Activated B cell treated with CpG ODN at 0.5 μM for 24 hours (primary cell): ENCODE data around the gene EHMT1. TPM values are rescaled to one million over a fixed set of nuclear protein-coding genes. Genes with fewer than 3 reads are reported as not detected.
"Not testable (repeated sequence)": the region's sequence is repeated elsewhere in the genome, so short reads cannot be mapped to it uniquely, and the experiment has no call there.

ENCODE experiments used
- ATAC-seq: fragments of 200-7000 bp; cut with Tn5 transposase; one replicate; pipeline ENCODE4 v1.10.0; 2021; ENCODE audit warnings: low read depth, mild to moderate bottlenecking, moderate library complexity
- CTCF ChIA-PET: fragments of 350-600 bp; sonication (Branson Sonifier 250); formaldehyde crosslinking; loops from one replicate; lab custom pipeline; 2021; ENCODE audit warnings: antibody characterized with exemption; lab: Charles Lee
- POLR2A ChIA-PET: fragments of 350-600 bp; sonication (Branson Sonifier 250); formaldehyde crosslinking; loops from one replicate; lab custom pipeline; 2021; ENCODE audit warnings: antibody characterized with exemption; lab: Charles Lee
- DNase-seq: peaks from one replicate; pipeline ENCODE4 v3.0.0; 2022
- H3K27ac Mint-ChIP-seq: one replicate; pipeline ENCODE4 v1.8.0; 2020; ENCODE audit warnings: mixed read lengths
- H3K27me3 Mint-ChIP-seq: one replicate; pipeline ENCODE4 v1.8.0; 2021; ENCODE audit warnings: mixed read lengths
- H3K36me3 Mint-ChIP-seq: one replicate; pipeline ENCODE4 v1.8.0; 2021; ENCODE audit warnings: low read depth, mixed read lengths
- H3K4me1 Mint-ChIP-seq: one replicate; pipeline ENCODE4 v1.8.0; 2021; ENCODE audit warnings: mixed read lengths
- H3K4me3 Mint-ChIP-seq: one replicate; pipeline ENCODE4 v1.8.0; 2020; ENCODE audit warnings: mild to moderate bottlenecking, mixed read lengths
- H3K9me3 Mint-ChIP-seq: one replicate; pipeline ENCODE4 v1.8.0; 2020; ENCODE audit warnings: mixed read lengths
- intact Hi-C: fragments of 100-400 bp; cut with micrococcal nuclease; formaldehyde crosslinking; loops from one replicate; pipeline ENCODE4 v1.15.1; 2024
- total RNA-seq: library from RNA; stranded (reverse); gene quantifications from 2 replicates; pipeline ENCODE4 v1.2.3, GENCODE V29; 2022
- TF ChIP-seq, protein P1 (sequence below): fragments of 200-600 bp; IDR thresholded peaks from one replicate; pipeline ENCODE4 v1.8.0; 2022; ENCODE audit warnings: antibody characterized with exemption, mild to moderate bottlenecking

The EHMT1 gene
- total RNA-seq, 1 donor from 2014 or later: 163 TPM

DNA sequence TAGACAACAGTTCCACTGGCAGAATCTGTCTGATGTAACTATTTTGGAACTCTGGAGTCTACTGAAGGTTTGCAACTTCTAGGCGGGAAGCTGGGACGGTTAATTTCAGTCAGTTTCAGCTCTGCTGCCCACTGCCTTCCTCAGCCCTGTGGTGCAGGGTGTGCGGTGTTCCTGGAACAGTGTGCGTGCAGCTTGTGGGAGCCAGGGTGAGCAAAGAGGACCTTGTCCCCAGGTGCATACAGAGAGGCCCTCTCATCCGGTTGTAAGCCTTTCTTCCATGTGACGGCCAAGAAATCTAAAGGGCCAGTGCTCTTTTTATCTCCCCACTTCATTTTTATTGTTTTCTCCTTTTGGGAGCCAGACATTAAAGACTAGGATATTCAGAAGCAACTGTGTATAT, 114.6 kb downstream of the EHMT1 start:
- H3K4me3 Mint-ChIP-seq: no peak overlapping the region
- no peak overlapping the region for H3K27ac Mint-ChIP-seq
- H3K4me1 Mint-ChIP-seq: peaks cover 17% of the 10 kb centered on the region
- intact Hi-C loops: no loop called here
- CTCF ChIA-PET: no interaction called here
- ATAC-seq: no peak
- TF ChIP-seq, protein P1, sequence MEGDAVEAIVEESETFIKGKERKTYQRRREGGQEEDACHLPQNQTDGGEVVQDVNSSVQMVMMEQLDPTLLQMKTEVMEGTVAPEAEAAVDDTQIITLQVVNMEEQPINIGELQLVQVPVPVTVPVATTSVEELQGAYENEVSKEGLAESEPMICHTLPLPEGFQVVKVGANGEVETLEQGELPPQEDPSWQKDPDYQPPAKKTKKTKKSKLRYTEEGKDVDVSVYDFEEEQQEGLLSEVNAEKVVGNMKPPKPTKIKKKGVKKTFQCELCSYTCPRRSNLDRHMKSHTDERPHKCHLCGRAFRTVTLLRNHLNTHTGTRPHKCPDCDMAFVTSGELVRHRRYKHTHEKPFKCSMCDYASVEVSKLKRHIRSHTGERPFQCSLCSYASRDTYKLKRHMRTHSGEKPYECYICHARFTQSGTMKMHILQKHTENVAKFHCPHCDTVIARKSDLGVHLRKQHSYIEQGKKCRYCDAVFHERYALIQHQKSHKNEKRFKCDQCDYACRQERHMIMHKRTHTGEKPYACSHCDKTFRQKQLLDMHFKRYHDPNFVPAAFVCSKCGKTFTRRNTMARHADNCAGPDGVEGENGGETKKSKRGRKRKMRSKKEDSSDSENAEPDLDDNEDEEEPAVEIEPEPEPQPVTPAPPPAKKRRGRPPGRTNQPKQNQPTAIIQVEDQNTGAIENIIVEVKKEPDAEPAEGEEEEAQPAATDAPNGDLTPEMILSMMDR: no peak
- DNase-seq: no peak
- peaks cover 76% of the 10 kb centered on the region for H3K36me3 Mint-ChIP-seq
- H3K9me3 Mint-ChIP-seq: peaks cover 21% of the 10 kb centered on the region
- no peaks in the 10 kb centered on the region for H3K27me3 Mint-ChIP-seq
- POLR2A ChIA-PET: no interaction called here

DNA sequence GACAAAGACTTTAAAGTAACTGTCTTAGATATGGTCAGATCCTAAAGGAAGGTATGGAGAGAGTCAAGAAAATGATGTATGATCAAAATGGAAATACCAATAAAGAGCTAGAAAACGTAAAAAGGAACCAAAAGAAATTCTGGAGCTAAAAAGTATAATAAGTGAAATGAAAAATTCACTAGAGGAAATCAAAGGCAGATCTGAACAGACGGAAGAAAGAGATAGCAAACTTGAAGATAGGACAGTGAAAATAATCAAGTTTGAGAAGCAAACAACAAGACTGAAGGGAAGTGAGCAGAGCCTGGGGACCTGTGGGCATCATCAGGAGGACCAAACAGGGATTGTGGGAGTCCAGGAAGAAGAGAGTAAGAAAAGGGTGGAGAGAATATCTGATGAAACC, 115.4 kb downstream of the EHMT1 start:
- POLR2A ChIA-PET: no interaction called here
- no peak for DNase-seq
- H3K4me3 Mint-ChIP-seq: no peak overlapping the region
- peaks cover 25% of the 10 kb centered on the region for H3K4me1 Mint-ChIP-seq
- H3K27me3 Mint-ChIP-seq: no peaks in the 10 kb centered on the region
- TF ChIP-seq, protein P1: no peak
- no peak overlapping the region for H3K27ac Mint-ChIP-seq
- peaks cover 73% of the 10 kb centered on the region for H3K36me3 Mint-ChIP-seq
- H3K9me3 Mint-ChIP-seq: peaks cover 21% of the 10 kb centered on the region
- intact Hi-C loops: no loop called here
- ATAC-seq: no peak
- CTCF ChIA-PET: no interaction called here

DNA sequence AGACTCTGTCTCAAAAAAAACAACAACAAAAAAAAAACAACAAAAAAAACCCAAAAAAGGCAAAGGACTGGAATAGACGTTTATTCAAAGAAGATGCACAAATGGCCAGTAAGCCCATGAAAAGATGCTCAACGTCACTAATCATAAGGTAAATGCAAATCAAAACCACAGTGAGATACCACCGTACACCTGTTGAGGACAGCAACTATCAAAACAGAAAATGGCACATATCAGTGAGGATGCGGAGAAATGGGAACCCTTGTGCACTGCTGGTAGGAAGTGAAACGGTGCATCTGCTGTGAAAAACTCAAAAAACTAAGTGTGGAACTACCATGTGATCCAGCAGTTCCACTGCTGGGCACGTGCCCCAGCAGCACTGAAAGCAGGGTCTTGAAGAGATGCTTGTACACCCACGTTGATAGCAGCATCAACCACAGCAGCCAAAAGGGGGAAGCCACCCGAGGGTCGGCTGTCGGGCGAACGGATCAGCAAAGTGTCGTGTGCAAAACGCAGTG, 119.4 kb downstream of the EHMT1 start:
- H3K4me1 Mint-ChIP-seq: peaks cover 50% of the 10 kb centered on the region
- peak; percentile 82 for ATAC-seq
- intact Hi-C loops: loop anchor here (1.0 kb wide), 1 partner anchor 23 kb away; no protein-coding TSS in a partner anchor
- POLR2A ChIA-PET: interaction anchor here (1.1 to 2.7 kb wide), 3 partner anchors 18 to 32 kb away, joined by 6 to 26 read pairs (median 13); no protein-coding TSS in a partner anchor
- peak overlapping the region; percentile 90 for H3K27ac Mint-ChIP-seq
- peaks cover 21% of the 10 kb centered on the region for H3K9me3 Mint-ChIP-seq
- DNase-seq, H3K27me3 Mint-ChIP-seq, CTCF ChIA-PET: not testable (repeated sequence)
- H3K36me3 Mint-ChIP-seq: peaks cover 65% of the 10 kb centered on the region
- peak overlapping the region; percentile 75 for H3K4me3 Mint-ChIP-seq

DNA sequence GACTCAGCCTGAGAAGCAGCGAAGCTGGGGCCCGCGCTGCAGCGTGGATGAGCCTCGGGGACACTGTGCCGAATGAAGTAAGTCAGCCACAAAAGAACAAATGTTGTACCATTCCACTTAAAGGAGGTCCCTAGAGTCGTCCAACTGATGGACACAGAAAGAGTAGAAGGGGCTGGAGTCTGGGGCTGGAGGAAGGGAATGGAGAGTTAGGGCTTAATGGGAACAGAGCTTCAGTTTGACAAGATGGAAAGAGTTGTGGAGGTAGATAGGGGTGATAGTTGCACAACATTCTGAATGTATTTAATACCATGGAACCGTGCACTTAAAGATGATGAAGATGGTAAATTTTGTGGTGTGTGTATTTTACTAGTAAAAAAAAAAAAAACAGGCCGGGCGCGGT, 119.9 kb downstream of the EHMT1 start:
- peaks cover 55% of the 10 kb centered on the region for H3K4me1 Mint-ChIP-seq
- H3K36me3 Mint-ChIP-seq: peaks cover 65% of the 10 kb centered on the region
- TF ChIP-seq, protein P1: no peak
- intact Hi-C loops: loop anchor here (1.0 kb wide), 1 partner anchor 23 kb away; no protein-coding TSS in a partner anchor
- peaks cover 18% of the 10 kb centered on the region for H3K9me3 Mint-ChIP-seq
- H3K4me3 Mint-ChIP-seq: peak overlapping the region; percentile 75
- H3K27me3 Mint-ChIP-seq: no peaks in the 10 kb centered on the region
- peak overlapping the region; percentile 90 for H3K27ac Mint-ChIP-seq
- ATAC-seq (no peak), DNase-seq (no peak)
- CTCF ChIA-PET: no interaction called here
- POLR2A ChIA-PET: interaction anchor here (1.1 to 2.7 kb wide), 3 partner anchors 18 to 32 kb away, joined by 6 to 26 read pairs (median 13); no protein-coding TSS in a partner anchor

DNA sequence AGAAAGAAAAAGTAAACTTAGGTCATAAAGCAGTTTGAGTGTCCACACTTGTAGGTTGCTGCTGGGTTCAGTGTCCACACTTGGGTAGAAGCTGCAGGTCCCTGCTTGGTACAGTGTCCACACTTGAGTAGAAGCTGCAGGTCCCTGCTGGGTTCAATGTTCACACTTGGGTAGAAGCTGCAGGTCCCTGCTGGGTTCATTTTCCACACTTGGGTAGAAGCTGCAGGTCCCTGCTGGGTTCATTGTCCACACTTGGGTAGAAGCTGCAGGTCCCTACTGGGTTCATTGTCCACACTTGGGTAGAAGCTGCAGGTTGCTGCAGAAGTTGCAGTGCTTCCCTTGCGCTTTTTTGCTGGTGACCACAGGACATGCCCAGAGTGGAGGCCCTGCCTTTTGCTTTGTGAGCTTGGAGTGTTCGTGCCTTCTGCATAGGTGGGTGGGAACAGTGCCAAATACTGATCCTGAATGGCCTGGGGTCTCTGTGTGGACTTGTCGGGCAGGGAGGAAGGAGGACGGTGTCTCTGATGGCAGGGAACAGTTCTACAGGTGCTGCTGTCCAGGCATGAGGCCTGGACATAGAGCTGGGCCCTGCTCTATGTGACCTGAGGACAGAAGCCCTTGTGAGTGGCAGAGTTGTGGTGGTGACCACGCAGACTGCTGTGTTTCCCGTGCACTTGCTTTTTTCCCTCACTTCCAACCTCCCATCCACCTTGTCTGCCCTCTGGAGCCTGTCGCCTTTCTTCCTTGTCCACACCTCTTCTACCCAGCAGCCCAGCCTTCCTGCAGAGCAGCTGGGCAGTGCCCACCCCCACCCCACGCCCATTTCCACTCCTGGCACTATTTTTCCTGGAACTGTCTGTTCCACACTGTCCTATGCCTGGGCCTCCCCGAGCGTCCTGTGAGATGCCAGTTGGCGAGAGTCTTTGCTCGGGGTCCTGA, 120.8 kb downstream of the EHMT1 start:
- ChIA-PET POLR2A (interaction anchor here (2.0 to 2.7 kb wide), 2 partner anchors 17 to 21 kb away, joined by 6 to 26 read pairs; no protein-coding TSS in a partner anchor), CTCF (no interaction called here)
- ATAC-seq (no peak), DNase-seq (no peak)
- Mint-ChIP-seq H3K27me3 (no peaks in the 10 kb centered on the region), H3K36me3 (peaks cover 64% of the 10 kb centered on the region), H3K27ac (peak overlapping the region; percentile 90), H3K9me3 (peaks cover 9% of the 10 kb centered on the region), H3K4me3 (peak overlapping the region; percentile 75), H3K4me1 (peaks cover 64% of the 10 kb centered on the region)
- TF ChIP-seq, protein P1: no peak
- intact Hi-C loops: no loop called here
